ENCODE results near the gene ELOB.
"Not testable (repeated sequence)": the region's sequence is repeated elsewhere in the genome, so short reads cannot be mapped to it uniquely, and the experiment has no call there.

Gene ELOB

DNA sequence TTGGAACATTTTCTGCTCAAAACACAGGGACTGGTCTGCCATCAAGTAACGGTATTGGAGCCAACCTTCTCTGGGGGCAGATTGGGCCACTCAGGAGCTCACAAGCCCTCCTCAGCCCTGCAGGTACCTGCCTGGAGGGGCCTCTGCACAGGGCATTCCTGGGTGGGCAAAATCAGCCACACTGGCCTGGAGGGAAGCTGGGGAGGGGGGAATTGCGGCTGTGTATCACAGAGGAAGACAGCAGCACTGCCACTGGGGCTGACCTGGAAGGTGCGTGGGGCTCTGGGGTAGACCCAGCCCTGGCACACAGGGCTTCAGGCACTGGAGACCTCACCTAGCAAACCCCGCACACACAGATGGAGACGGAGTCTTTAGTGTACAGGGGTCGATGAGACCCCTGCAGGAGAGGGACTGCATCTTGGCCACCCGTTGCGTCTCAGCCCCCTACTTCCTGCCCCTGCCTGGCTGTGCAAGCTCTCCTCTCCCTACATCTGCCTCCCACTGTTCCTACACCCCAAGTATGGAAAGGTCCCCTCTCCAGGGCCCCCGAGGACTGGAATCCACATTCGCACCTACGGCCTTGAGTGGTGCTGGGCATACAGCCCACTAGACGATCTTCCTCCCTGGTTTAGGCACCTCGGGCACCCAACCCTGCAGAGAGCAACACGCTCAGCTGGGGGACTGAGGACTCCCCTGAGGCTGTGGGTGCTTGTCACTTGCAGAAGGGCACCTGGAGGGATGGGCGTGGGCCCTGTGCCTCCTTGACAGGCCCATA lies 31.8 kb downstream of the ELOB start:
- no peak for DNase-seq

DNA sequence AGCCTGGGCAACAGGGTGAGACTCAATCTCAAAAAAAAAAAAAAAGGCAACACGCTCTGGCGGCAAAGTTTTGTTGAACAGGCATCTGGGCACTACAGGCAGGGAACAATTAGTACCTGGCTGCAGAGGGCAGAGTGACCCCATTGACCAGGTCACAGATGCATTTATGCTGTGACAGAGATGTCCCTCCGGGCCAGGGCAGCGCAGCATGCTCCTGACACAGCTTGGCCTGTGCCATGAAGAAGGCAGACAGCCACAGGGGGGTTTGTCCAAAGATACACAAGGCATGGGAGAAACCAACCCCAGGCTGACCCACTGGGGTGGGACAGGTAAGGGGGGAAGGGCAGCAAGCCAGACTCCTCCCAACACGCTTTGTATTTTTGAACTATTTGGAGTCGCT lies 32.4 kb downstream of the ELOB start:
- no peak for DNase-seq

- no peak for DNase-seq
Measured at GRCh38 chr16:2743007-2743810, 33.9 kb downstream of the ELOB start.

GRCh38 chr16:2742323-2743006 lies 34.6 kb downstream of the ELOB start:
- no peak for DNase-seq

DNA sequence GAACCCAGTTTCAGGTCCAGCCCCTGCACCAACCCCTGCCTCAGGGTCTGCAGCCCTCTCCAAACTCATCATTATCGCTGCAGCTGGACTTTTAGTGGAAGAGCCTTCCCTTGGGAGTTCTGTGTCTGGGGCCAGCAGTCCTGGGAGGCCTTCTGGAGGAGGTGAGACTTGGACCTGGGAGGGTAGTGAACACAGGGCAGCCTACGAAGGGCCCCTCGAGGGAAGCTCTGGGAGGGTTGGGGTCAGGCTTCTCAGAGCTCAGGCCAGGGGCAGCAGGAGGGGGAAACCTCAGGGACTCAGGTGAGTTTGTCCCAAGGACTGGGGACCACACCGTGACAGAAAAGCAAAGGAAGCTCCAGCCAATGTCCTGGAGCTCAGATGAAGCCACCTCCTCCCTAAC lies 35.9 kb downstream of the ELOB start:
- DNase-seq: no peak

DNA sequence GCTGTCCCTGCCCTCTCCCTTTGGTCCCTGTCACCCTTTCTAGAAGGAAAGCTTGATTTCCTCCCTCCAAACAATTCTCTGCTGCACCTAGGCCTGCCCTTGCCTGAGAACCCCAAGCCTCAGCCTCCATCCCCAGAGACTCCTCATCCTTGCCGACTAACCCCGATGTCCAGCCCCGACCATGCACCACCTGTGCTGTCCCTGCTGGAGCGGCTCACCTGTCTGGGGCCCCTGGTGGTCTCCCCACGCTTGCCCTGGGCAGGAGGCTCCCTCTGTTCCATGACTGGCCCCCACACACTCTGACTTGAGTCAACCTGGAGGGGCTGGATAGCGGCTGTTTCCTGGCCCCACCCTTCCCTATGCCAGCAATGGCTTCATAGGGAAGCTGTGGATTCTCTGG lies 36.6 kb downstream of the ELOB start:
- no peak for DNase-seq

DNA sequence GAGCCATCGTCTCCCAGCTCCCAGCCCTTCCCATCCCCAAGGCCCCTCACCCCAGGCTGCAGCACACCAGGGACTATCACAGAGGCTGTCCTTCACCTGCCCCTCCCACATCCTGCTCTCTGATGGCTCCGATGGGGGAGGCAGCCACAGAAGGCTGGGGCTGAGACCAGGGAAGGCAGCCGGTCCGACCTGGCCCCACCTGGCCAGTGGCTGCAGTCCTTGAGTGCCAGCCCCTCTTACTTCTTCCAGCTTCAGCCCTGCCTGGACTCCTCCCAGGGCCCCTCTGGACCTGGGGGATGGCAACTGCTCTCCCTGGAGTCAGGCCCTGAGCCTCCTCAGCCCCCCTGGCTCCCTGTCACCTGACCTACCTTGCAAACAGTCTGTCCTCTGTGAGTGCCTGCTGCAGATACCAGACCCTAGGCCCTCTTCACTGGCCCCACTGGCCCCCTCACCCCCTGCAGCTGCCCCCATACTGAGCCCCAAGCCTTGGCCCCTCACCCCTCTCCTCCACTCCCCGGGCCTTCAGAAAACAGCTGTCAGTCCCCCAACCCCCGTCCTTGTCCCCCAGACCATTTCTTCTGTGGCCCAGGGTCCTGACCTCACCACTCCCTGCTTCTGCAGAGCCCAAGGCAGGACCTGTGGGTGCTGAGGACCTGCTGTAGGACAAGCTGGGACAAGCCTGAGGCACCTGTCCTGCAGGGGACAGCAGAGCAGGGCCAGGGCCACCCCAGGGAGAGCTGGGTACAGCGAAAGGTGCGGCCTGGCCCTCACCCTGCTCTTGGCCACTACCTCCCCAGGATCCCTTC lies 37.3 kb downstream of the ELOB start:
- no peak for DNase-seq

GRCh38 chr16:2738615-2739014 lies 38.5 kb downstream of the ELOB start:
- no peak for DNase-seq

DNA sequence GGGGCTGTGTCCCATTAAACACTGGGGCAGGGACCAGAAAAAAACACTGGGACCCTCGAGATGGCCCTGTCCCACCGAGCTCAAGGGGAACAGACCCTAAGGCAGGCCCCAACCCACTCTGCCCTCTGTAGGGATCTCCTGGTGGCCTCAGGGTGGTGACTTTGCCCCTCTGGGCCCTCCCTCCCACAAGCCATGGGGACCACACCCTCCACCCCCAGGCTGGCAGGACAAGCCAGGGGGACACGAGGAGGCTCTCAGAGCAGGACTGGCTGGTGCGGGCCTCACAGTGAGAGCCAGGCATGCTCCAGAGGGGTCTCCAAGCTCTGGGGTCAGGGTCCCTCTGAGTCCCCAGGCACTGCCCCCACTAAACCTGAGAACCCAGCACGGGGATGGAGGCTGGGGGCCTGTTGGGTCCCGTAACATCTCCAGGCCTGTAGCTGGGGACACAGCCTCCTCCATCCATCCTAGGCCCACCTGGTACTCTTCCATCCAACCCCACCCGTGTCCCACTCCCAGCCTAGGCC lies 39.1 kb downstream of the ELOB start:
- no peak for DNase-seq

GRCh38 chr16:2737238-2737605 lies 39.9 kb downstream of the ELOB start:
- DNase-seq: no peak

DNA sequence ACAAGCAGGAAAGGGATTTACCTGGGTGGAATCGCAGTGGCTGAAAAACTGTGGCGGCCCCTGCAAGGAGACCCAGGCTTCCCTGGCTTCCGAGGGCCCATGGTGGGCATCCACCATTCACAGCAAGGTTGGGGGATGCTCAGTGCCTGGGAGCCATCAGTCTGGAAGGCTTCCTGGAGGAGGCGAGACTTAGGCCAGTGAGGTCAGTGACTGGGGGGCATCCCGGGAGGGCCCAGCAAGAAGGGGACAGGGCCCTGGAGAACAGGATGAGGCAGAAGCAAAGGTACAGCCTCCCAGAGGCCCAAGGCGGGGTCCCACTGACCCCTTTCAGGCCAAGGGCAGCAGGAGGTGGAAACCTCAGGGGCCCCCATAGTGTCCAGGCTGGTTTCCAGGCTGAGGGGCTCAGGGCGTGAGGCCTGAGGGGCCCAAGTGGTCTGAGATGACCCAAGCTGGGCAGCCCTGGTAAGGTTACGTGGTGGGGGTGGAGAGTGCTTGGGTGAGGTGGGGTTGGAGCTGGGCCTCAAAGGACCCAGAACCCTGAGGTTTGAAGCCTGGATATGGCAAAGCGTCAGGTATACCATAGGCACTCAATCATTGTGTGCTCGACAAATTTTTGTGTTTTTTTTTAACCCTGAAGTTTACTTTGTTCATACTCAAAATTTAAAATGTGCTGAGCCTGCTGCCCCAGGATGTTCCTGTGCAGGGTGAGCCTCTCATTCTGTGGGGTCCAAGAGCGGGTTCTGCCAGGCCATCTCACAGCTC lies 40.4 kb downstream of the ELOB start:
- DNase-seq: no peak

DNA sequence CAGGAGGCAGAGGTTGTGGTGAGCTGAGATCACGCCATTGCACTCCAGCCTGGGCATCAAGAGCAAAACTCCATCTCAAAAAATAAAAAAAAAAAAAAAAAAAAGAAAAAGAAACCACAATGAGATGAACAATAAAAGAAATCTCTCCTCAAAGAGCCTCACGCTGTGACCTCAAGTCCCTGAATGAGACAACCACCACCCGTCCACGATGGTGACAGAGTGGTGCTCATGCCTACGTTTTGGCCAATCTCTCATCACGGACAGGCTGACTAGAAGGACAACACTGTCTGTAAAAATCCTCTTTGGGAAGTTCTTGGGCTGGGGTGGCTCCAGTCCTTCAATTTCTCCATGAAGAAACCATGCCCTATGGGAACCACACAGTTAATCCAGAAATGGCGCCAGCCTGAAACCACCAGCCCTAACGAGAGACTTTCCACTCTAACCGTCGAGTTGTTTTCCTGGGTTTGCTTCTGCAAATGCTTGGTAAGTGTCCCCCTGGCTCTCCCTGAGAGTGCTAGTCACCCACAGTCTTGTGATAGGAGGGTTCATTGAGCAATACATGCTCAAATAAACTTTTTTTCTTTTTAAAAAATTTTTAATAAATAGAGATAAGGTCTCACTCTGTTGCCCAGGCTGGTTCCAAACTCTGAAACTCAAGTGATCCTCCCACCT lies 42.1 kb downstream of the ELOB start:
- DNase-seq: no peak

DNA sequence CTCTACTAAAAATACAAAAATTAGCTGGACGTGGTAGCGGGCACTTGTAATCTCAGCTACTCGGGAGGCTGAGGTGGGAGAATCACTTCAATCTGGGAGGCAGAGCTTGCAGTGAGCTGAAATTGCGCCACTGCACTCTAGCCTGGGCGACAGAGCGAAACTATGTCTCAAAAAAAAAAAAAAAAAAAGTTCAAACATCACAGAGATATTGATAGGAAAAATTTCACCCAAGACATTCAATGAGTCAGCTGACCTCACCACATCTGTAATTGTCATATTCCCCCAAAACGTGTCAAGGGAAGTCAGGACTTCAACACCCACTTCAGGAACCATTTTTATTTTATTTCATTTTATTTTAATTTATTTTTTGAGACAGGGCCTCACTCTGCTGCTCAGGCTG lies 49.0 kb downstream of the ELOB start:
- DNase-seq: no peak

DNA sequence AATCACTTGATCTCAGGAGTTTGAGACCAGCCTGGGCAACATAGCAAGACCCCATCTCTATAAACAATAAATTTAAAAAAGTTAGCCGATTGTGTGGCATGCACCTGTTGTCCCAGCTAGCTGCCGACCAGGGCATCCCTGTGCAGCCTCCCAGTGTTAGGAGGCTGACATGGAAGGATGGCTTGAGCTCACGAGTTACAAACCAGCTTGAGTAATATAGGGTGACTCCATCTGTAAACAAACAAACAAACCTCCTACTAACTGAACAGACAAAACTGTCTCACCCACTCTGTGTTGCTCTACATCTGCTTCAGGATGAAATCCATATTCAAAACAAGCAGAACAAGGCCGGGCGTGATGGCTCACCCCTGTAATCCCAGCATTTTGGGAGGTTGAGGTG lies 50.2 kb downstream of the ELOB start:
- DNase-seq: no peak

DNA sequence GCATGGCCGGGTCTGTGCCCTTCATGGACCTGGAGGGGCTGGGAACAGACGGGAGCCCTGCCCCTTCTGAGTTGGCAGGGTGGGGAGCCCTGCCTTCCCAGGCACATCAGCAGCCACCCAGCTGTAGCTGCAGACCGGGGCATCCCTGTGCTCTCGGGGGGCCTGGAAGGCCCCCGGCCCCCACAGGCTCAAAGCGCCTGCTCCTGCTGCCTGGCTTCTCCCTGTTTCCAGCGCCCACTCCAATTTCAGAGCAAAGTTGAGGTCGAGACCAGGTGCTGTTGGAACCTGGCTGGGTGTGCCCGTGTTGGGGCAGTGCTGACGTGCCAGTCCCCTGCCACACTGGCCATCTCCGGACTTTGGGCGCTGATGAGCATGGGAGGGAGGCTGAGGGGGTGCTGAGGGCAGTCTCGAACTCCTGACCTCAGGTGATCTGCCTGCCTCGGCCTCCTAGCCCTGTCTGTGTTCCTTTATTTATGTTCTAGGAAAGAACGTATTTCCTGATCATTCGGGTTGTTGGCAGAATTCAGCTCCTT lies 52.2 kb downstream of the ELOB start:
- DNase-seq: no peak

- no peak for DNase-seq
Measured at GRCh38 chr16:2724088-2724676, 52.9 kb downstream of the ELOB start.

- not testable (repeated sequence) for DNase-seq
Measured at GRCh38 chr16:2721634-2722173, 55.4 kb downstream of the ELOB start.

All from activated gamma-delta T cell treated with Interleukin-2 at 50 U/mL for 16 hours (primary cell).